Fibroblast of mammary gland (primary cell): ENCODE results near the gene LAD1.

Source experiments
- DNase-seq: peaks from one replicate; pipeline ENCODE4 v3.0.0-alpha.2; 2010; ENCODE audit warnings: low read depth
- H3K4me3 ChIP-seq: 2 replicates; pipeline ENCODE4 v1.5.1; 2011; ENCODE audit warnings: low read depth, mild to moderate bottlenecking, low read length, moderate library complexity; ENCODE audit not compliant: control insufficient read depth
- TF ChIP-seq, protein P1 (sequence below): conservative IDR thresholded peaks from 2 replicates; pipeline ENCODE4 v1.5.1; 2011; ENCODE audit warnings: low read depth, low read length, inconsistent platforms; ENCODE audit not compliant: control insufficient read depth, insufficient read depth

Gene LAD1

DNA sequence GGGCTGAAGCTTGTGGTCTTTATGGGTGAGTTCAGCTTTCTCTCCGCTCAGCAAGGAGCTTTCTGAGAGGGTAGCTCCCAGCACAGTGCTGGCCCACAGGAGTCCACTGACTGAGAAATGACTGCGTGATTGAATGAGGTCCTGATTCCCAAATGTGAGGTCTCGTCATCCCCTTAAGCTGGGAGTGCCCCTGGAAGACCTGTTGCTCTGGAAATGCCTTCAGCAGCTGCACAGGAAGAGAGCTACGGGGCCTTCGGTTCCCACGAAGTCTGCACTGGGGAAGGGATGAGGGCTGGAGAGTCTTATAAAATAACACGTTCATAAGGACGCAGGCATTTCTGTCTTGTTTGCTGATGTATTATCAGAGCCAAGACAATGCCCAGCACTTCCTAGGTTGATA lies 35.7 kb downstream of the LAD1 start:
- TF ChIP-seq, protein P1, sequence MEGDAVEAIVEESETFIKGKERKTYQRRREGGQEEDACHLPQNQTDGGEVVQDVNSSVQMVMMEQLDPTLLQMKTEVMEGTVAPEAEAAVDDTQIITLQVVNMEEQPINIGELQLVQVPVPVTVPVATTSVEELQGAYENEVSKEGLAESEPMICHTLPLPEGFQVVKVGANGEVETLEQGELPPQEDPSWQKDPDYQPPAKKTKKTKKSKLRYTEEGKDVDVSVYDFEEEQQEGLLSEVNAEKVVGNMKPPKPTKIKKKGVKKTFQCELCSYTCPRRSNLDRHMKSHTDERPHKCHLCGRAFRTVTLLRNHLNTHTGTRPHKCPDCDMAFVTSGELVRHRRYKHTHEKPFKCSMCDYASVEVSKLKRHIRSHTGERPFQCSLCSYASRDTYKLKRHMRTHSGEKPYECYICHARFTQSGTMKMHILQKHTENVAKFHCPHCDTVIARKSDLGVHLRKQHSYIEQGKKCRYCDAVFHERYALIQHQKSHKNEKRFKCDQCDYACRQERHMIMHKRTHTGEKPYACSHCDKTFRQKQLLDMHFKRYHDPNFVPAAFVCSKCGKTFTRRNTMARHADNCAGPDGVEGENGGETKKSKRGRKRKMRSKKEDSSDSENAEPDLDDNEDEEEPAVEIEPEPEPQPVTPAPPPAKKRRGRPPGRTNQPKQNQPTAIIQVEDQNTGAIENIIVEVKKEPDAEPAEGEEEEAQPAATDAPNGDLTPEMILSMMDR, result no peak
- H3K4me3 ChIP-seq, result no peak overlapping the region
- DNase-seq, result no peak

DNA sequence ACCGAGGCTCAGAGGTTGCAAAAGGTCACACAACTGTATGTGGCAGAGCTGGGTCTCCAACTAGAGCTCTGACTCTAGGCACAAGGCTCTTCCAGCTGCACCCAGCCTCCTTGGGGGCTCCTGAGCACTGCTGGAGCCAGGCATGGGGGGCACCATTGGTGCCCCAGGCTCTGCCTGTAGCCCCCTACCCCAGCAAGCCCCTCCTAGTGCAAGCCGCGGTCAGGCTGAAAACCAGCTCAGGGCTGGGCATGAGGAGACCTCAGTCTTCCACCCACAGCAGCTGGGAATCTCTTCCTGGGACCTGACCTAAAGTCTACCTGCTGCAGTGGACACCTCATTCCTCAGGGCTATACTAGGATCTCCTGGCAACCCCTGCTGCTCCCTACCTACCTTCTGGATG lies 36.2 kb downstream of the LAD1 start:
- TF ChIP-seq, protein P1, result no peak

DNA sequence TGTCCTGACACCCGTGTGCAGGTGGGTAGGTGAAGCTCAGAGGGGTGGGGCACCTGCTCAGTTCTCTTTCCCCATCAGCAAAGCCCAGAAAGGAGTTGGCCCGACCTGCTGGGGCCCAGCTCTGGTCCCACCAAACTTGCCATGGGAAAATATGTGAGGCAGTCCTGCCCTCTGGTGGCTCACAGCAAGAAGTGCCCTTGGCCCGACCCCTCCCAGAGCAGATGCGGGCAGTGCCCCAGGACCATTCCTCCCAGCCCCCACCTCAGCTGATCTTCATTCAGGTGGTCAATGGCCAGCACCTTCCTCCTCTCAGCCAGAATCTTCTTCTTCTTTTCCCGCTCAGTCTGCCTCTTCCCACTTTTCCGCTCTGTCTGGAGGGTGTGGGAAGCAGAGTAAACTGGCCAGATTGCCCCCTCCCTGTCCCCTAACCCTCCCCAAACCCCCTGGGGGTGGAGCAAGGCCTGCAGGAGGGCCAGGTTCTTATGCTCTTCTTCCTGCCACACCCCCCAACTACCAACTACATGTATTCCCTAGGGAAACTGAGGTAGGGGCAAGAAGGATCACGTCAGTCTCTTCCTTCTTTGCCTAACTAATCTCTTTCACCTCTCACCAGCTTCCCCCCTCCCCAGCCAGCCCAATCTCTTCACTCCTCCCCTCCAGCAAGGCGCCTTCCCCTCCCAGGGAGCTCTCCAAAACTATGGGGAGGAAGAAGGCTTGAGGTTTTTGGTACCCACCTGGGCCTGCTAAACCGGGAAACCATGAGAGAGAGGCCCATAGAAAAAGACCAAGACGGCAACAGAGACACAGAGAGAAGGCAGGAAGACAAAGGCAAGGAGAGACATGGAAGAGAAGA lies 37.2 kb downstream of the LAD1 start:
- DNase-seq, result peak; percentile 37
- TF ChIP-seq, protein P1, result peak; percentile 75
- no peak overlapping the region for H3K4me3 ChIP-seq

More for the DNA sequence above, 36.2 kb downstream of the LAD1 start:
- no peak overlapping the region for H3K4me3 ChIP-seq
- DNase-seq, result no peak

DNA sequence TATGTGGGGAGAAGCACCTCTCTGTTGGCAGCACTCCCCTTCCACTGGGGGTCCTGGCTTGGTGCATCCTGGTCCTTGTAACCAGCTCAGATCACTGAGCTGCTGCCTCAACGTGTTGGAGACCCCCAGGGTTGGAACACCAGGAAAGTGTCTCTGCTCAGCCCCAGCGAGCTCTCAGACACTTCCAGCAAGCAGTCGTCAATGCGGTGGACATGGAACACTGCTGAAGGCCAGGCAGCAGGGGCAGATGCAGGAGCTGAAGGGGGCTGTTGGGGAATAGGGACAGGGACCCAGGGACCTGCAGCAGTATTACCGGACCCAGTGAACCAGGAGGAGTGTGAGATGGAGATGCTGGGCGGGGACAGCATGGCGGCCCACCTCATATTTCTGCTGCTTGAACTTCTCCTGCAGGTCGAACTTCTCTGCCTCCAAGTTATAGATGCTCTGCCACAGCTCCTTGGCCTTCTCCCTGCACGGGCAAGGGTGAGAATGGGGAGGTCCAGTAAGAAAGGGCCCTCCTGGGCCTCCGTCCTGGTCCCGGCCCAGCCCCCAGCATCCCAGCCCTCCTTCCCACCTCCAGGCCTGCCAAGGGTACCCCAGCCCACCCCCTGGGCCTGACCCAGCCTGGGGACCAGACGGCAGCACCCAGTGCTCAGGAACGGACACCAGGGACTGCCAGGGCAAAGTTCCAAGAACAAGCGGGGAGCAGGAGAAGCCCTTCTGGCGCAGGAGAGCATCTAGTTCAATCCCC lies 38.0 kb downstream of the LAD1 start:
- no peak overlapping the region for H3K4me3 ChIP-seq
- DNase-seq, result no peak
- TF ChIP-seq, protein P1, result no peak

DNA sequence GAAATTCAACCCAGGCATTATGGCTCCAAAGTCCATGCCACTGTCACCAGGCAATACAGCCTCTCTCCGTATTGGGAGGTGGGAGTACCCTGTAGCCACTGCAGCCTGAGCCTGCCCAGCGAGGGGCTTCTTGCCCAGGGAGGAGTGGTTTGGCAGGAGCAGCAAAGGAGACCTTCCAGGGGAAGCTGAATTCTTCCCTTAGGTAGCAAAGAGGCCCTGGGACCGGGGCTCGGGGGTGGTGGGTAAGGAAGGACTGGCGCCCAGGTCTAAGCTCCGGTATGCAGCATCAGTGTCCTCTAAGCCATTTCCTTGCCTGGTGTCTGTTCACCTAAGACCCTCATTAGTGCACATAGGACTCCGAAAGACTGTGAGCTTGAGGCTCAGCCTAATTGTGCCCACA lies 38.6 kb downstream of the LAD1 start:
- no peak overlapping the region for H3K4me3 ChIP-seq
- no peak for DNase-seq
- TF ChIP-seq, protein P1, result no peak

DNA sequence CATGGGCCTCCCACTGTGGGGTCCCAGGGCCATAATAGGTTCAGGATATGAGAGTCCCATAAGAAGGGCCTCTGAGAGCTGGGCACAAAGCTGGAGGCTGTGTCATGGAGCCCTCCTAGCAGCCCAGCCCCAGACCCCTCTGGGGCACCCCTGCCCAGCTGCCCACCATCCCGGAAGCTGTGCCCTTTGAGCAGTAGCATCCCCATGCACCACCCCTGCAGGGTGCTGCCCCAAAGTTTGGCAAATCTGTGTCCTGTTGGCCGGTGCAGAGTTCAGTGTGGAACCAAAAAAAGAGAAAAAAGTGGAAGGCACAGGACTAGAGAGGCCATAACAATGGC lies 39.3 kb downstream of the LAD1 start:
- DNase-seq, result no peak
- TF ChIP-seq, protein P1, result no peak
- H3K4me3 ChIP-seq, result no peak overlapping the region
